Measurements from ENCODE around the gene MAPK10.

GRCh38 chr4:86043755-86044592 lies 315.9 kb downstream of the MAPK10 start:
- no peak for TF ChIP-seq POLR2AphosphoS5 (IDR thresholded peaks at IDR 0.05; ENCODE audit: low read depth, low read length)
- TF ChIP-seq REST (IDR thresholded peaks at IDR 0.05; ENCODE audit: insufficient read depth in 1 of 2, low read depth in 2 of 2, low read length in 2 of 2), result no peak
- no peak for TF ChIP-seq FOXP2 (optimal IDR thresholded peaks at IDR 0.05; ENCODE audit: borderline replicate concordance, extremely low read depth, extremely low read length, insufficient read depth)
- TF ChIP-seq SIN3A (IDR thresholded peaks at IDR 0.05; ENCODE audit: borderline replicate concordance, insufficient read depth, low read length), result no peak
- no peak for TF ChIP-seq TAF1 (IDR thresholded peaks at IDR 0.05; ENCODE audit: borderline replicate concordance, insufficient read depth, low read length)

Data from PFSK-1 (cell line).